K562 (cell line): ENCODE measurements around the gene PDGFA.

Experiments used
- CBX5 ChIP-seq: IDR thresholded peaks from 2 replicates; pipeline ENCODE4 v1.6.1; 2014; ENCODE audit warnings: low read depth, borderline replicate concordance
- EP300 ChIP-seq: IDR thresholded peaks from 2 replicates; pipeline ENCODE4 v1.6.1; 2012; ENCODE audit warnings: low read length, improper control_type of control experiment
- MAZ ChIP-seq, 2 experiments: fragments of 450-650 bp in 1 of 2; sonication (generic) in 1 of 2; formaldehyde crosslinking; IDR thresholded peaks in 1 of 2; conservative IDR thresholded peaks in 1 of 2; 2 replicates each; pipeline versions ENCODE4 v1.4.0 to v1.5.0; 2020; ENCODE audit warnings: mild to moderate bottlenecking in 1 of 2, missing genetic modification reagents in 1 of 2
- MTA2 ChIP-seq: fragments of 450-650 bp; IDR thresholded peaks from 2 replicates; pipeline ENCODE4 v1.6.1; 2016; ENCODE audit warnings: low read depth
- VEZF1 ChIP-seq: fragments of 200-800 bp; sonication (Bioruptor generic); IDR thresholded peaks from 2 replicates; pipeline ENCODE4 v1.6.1; 2017; ENCODE audit warnings: missing genetic modification characterization, missing compliant biosample characterization
- ZNF274 ChIP-seq: IDR thresholded peaks from 2 replicates; pipeline ENCODE4 v1.6.1; 2011; ENCODE audit warnings: low read depth, mild to moderate bottlenecking, low read length, moderate library complexity, borderline replicate concordance
- ZNF431 ChIP-seq: sonication (generic); formaldehyde crosslinking; IDR thresholded peaks from 2 replicates; pipeline ENCODE4 v1.8.0; 2022; ENCODE audit warnings: mild to moderate bottlenecking, missing genetic modification reagents
- TF ChIP-seq, protein P1 (sequence below): fragments of 450-650 bp; IDR thresholded peaks from 2 replicates; pipeline ENCODE4 v1.6.1; 2016; ENCODE audit warnings: low read depth, mild to moderate bottlenecking, moderate library complexity

GRCh38 chr7:528451-528850 lies 8.8 kb upstream of the PDGFA start:
- TF ChIP-seq ZNF274 (no peak), CBX5 (no peak), EP300 (no peak), MTA2 (no peak), ZNF431 (no peak), MAZ (CRISPR knock-in tag; conservative IDR thresholded peaks at IDR 0.05 in 1 of 2, IDR thresholded peaks at IDR 0.05 in 1 of 2) (no peak), VEZF1 (CRISPR knock-in tag) (no peak)
- TF ChIP-seq, protein P1, sequence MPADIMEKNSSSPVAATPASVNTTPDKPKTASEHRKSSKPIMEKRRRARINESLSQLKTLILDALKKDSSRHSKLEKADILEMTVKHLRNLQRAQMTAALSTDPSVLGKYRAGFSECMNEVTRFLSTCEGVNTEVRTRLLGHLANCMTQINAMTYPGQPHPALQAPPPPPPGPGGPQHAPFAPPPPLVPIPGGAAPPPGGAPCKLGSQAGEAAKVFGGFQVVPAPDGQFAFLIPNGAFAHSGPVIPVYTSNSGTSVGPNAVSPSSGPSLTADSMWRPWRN = no peak
